ENCODE measurements around the gene DHX58.

Gene DHX58

DNA sequence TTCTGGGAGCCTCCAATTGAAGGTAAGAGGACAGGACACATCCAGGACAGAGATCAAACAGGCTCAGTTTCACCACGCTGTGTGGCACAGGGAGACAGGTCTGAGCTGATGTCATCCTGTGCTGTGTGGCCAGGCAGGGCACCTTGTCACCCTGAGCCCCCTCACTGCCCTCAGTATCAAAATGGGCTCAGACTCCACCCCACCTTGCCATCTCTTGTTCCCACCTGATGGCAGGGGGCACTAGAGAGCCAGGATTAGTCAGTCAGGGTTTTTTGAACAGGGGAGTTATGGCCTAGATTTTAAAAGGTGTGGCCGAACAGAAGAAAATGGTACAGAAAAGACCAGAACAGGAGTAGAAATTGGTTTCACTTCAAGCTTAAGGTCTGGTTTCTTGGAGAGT lies 6.0 kb upstream of the DHX58 start:
- no peak overlapping the region for H3K4me3 ChIP-seq (ENCODE audit: low read length in 2 of 2)

DNA sequence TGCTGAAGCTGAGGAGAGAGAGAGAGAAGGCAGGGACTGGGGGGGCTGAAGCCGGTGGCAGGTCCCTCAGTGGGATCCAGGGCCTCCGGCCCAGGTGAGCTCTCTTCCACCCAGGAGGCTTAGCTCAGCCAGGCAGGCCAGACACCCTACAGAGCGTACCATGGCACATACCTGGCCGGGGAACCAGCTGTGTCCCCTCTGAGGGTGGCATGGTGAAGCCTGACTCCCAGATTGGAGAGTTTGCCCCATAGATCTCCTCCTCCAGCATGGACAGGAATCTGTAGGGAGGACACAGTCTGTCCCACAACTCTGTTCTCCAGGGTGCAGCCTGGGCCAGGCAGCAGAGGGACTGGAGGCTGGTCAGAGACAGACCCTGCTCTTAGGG lies 5.6 kb upstream of the DHX58 start:
- Histone ChIP-seq H3K27me3 (ENCODE audit: control insufficient read depth in 1 of 2, insufficient read depth in 2 of 2, low read length in 2 of 2) (no peaks in the 10 kb centered on the region), H3K9me3 (ENCODE audit: control insufficient read depth in 2 of 2, low read length in 2 of 2) (no peaks in the 10 kb centered on the region), H3K27ac (ENCODE audit: low read length) (no peak overlapping the region), H3K36me3 (ENCODE audit: control insufficient read depth in 2 of 2, insufficient read depth in 2 of 2, low read length in 2 of 2) (peaks cover 8 to 18% of the 10 kb centered on the region in 2 donors), H3K4me3 (ENCODE audit: low read length in 2 of 2) (no peak overlapping the region), H3K4me1 (ENCODE audit: control insufficient read depth, insufficient read depth, low read length) (peaks cover 35% of the 10 kb centered on the region), H3K9ac (ENCODE audit: low read length in 2 of 2) (no peak overlapping the region)

More for the DNA sequence above, 6.0 kb upstream of the DHX58 start:
- H3K27me3 ChIP-seq (ENCODE audit: control insufficient read depth in 1 of 2, insufficient read depth in 2 of 2, low read length in 2 of 2), result no peaks in the 10 kb centered on the region
- no peak overlapping the region for H3K27ac ChIP-seq (ENCODE audit: low read length)
- no peak overlapping the region for H3K9ac ChIP-seq (ENCODE audit: low read length in 2 of 2)
- peaks cover 34% of the 10 kb centered on the region for H3K4me1 ChIP-seq (ENCODE audit: control insufficient read depth, insufficient read depth, low read length)
- peaks cover 8 to 18% of the 10 kb centered on the region in 2 donors for H3K36me3 ChIP-seq (ENCODE audit: control insufficient read depth in 2 of 2, insufficient read depth in 2 of 2, low read length in 2 of 2)
- H3K9me3 ChIP-seq (ENCODE audit: control insufficient read depth in 2 of 2, low read length in 2 of 2), result no peaks in the 10 kb centered on the region

DNA sequence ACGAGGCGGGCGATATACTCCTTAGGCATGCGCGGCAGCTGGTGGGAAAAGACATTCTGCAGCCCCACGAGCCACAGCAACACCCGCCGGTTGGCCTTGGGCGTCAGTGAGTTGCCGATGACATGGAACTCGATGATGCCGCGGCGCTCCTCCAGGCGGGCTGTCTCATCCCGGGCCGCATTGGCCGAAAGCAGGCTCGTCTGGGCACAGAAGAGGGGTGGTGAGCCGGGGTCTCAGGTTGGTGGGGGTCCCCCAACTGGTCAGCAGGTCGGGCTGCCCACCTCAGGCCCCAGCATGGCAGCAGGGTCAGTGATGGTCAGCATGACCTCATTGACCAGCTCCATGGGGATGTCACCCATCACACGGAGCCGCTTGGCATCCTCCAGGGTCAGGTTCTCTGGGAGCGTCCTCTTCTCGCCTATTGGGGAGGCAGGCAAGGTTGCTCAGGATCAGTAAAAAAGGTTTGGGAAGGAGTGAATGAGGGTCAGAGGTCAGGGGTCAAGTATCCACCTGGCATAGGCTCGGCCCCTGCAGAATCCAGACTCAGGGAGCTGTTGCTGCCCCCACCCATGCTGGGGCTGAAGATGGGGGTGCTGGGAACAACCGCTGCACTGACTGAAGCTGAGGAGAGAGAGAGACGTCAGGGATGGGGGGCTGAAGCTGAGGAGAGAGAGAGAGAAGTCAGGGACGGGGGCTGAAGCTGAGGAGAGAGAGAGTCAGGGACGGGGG lies 5.0 kb upstream of the DHX58 start:
- Histone ChIP-seq H3K9ac (ENCODE audit: low read length in 2 of 2) (no peak overlapping the region), H3K4me1 (ENCODE audit: control insufficient read depth, insufficient read depth, low read length) (peaks cover 35% of the 10 kb centered on the region), H3K36me3 (ENCODE audit: control insufficient read depth in 2 of 2, insufficient read depth in 2 of 2, low read length in 2 of 2) (peaks cover 8 to 18% of the 10 kb centered on the region in 2 donors), H3K27me3 (ENCODE audit: control insufficient read depth in 1 of 2, insufficient read depth in 2 of 2, low read length in 2 of 2) (no peaks in the 10 kb centered on the region), H3K27ac (ENCODE audit: low read length) (no peak overlapping the region), H3K9me3 (ENCODE audit: control insufficient read depth in 2 of 2, low read length in 2 of 2) (no peaks in the 10 kb centered on the region), H3K4me3 (ENCODE audit: low read length in 2 of 2) (no peak overlapping the region)

DNA sequence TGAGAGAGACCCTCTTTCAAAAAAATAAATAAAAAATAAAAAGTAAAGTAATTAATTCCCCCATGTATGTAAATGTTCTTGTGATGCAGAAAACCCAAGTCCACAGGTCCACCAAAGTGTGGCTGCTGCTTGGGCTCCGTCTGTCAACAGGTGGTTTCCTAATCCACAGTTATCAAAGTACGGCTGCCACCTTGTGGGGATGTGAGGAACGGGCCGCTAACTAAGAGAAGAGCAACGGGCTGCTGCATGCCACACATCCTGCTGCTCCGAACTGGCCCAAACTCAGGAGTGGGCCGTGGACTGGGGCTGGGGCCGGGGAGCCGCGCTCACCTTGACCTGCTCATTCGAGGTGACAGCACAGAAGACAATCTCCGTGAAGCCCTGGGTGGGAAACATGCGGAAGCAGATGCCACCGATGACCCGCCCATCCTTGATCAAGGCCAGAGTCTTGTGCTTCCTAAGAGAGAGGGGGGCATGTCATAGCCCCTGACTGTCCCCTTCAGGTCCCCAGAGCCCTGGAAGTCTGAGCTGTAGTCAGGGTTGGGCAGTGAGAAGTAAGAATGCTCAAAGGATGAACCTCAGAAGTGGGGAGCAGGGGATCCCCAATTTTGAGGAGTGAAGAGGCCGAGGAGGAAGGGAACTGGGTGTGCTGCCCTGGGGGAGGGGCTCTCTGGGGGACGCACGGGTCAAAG lies 4.3 kb upstream of the DHX58 start:
- Histone ChIP-seq H3K9me3 (ENCODE audit: control insufficient read depth in 2 of 2, low read length in 2 of 2) (no peaks in the 10 kb centered on the region), H3K36me3 (ENCODE audit: control insufficient read depth in 2 of 2, insufficient read depth in 2 of 2, low read length in 2 of 2) (peaks cover 8 to 18% of the 10 kb centered on the region in 2 donors), H3K27me3 (ENCODE audit: control insufficient read depth in 1 of 2, insufficient read depth in 2 of 2, low read length in 2 of 2) (no peaks in the 10 kb centered on the region), H3K4me3 (ENCODE audit: low read length in 2 of 2) (no peak overlapping the region), H3K27ac (ENCODE audit: low read length) (no peak overlapping the region), H3K4me1 (ENCODE audit: control insufficient read depth, insufficient read depth, low read length) (peaks cover 34% of the 10 kb centered on the region), H3K9ac (ENCODE audit: low read length in 2 of 2) (no peak overlapping the region)

DNA sequence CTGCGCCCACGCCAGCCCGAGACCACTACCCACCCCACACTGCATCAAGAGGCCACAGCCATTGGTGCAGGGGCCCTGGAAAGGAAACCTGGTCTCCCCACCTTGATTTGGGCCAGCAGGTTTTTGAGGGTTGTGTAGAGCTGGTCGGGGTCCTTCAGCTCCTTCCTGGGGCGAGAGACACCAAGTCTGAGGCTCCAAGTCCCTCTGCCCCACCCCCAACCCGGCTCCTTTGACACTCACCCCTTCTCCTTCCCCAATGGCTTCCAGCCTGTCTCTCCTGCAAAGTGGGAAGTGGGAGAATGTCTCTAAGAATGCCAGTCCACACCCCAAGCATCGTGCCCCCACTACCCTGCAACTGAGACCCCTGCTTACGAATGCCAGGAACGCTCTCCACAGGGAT lies 1.6 kb upstream of the DHX58 start:
- H3K27ac ChIP-seq (ENCODE audit: low read length), result no peak overlapping the region
- H3K4me1 ChIP-seq (ENCODE audit: control insufficient read depth, insufficient read depth, low read length), result peaks cover 30% of the 10 kb centered on the region
- H3K27me3 ChIP-seq (ENCODE audit: control insufficient read depth in 1 of 2, insufficient read depth in 2 of 2, low read length in 2 of 2), result no peaks in the 10 kb centered on the region
- no peak overlapping the region for H3K9ac ChIP-seq (ENCODE audit: low read length in 2 of 2)
- H3K9me3 ChIP-seq (ENCODE audit: control insufficient read depth in 2 of 2, low read length in 2 of 2), result no peaks in the 10 kb centered on the region
- no peak overlapping the region for H3K4me3 ChIP-seq (ENCODE audit: low read length in 2 of 2)
- H3K36me3 ChIP-seq (ENCODE audit: control insufficient read depth in 2 of 2, insufficient read depth in 2 of 2, low read length in 2 of 2), result peaks cover 8 to 18% of the 10 kb centered on the region in 2 donors

DNA sequence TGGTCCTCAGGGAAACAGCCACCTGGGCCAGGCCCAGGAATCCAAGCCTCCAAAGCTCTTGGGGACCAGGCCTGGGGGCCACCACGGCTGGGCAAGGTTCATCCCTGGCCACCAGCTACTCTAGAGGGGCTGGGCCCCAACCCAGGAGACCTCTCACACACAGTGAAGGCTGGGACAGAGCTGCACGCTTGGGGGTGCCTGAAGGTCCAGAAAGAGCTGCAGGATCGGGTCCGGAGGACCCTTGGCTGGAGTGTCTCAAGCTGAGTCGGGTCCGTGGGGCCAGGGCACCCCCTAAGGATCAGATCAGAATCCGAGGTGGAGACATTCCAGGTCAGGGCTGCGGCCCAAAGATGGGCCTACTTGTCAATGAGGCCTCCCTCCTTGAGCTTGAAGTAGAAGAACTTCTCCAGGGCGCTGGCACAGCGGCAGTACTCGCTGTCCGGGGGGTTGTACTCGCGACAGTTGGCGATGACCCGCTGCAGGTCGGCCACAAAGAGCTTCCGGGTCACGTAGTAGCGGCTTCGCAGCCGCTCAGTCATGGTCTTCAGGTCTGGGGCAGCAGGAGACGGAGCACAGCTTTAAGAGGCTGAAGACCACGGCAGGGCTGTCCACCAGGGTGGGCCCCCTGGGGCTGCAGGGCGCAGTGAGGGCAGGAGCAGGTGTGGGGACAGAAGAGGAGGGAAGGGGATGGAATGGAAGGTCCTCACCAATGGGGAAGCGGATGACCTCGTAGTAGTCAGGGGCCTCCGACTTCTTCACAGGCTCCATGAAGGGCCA lies 967 bp upstream of the DHX58 start:
- peak overlapping the region; percentile 94 for H3K27ac ChIP-seq (ENCODE audit: low read length)
- H3K4me3 ChIP-seq (ENCODE audit: low read length in 2 of 2), result no peak overlapping the region
- H3K9me3 ChIP-seq (ENCODE audit: control insufficient read depth in 2 of 2, low read length in 2 of 2), result no peaks in the 10 kb centered on the region
- peaks cover 14 to 18% of the 10 kb centered on the region in 2 donors for H3K36me3 ChIP-seq (ENCODE audit: control insufficient read depth in 2 of 2, insufficient read depth in 2 of 2, low read length in 2 of 2)
- no peaks in the 10 kb centered on the region for H3K27me3 ChIP-seq (ENCODE audit: control insufficient read depth in 1 of 2, insufficient read depth in 2 of 2, low read length in 2 of 2)
- H3K4me1 ChIP-seq (ENCODE audit: control insufficient read depth, insufficient read depth, low read length), result peaks cover 30% of the 10 kb centered on the region
- H3K9ac ChIP-seq (ENCODE audit: low read length in 2 of 2), result peak overlapping the region; percentile 73 to 74

DNA sequence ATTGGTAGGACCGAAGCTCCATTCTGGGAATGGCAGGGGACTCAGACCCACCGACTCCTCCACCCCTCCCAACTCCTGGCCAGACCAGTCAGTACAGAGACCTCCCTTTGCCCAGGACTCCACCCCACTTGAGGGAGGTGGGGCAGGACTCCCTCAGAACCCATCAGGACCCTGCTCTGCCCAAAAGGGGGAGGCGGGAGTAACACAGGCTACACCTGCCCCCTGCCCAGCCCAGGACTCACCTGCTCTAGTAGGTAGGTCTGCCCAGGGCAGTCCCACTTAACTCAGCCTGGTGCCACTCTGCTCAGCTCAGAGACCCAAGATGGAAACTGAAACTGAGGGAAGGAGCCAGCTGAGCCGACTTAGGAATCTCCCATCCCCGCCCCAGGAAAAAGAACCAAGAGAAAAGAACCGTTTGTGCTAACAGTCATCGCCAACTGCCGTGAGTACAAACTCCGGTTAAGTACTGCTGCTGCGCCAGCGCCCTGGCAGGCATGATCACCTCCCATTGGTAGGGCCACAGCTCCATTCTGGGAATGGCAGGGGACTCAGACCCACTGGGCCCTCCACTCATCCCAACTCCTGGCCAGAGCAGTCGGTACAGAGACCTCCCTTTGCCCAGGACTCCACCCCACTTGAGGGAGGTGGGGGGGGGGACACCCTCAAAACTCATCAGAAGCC lies 503 bp downstream of the DHX58 start:
- Histone ChIP-seq H3K36me3 (ENCODE audit: control insufficient read depth in 2 of 2, insufficient read depth in 2 of 2, low read length in 2 of 2) (peaks cover 11 to 15% of the 10 kb centered on the region in 2 donors), H3K27ac (ENCODE audit: low read length) (peak overlapping the region; percentile 94), H3K4me1 (ENCODE audit: control insufficient read depth, insufficient read depth, low read length) (peaks cover 31% of the 10 kb centered on the region), H3K9me3 (ENCODE audit: control insufficient read depth in 2 of 2, low read length in 2 of 2) (no peaks in the 10 kb centered on the region), H3K9ac (ENCODE audit: low read length in 2 of 2) (peak overlapping the region; percentile 74 to 88), H3K4me3 (ENCODE audit: low read length in 2 of 2) (peak overlapping the region; percentile 82 to 88), H3K27me3 (ENCODE audit: control insufficient read depth in 1 of 2, insufficient read depth in 2 of 2, low read length in 2 of 2) (no peaks in the 10 kb centered on the region)

DNA sequence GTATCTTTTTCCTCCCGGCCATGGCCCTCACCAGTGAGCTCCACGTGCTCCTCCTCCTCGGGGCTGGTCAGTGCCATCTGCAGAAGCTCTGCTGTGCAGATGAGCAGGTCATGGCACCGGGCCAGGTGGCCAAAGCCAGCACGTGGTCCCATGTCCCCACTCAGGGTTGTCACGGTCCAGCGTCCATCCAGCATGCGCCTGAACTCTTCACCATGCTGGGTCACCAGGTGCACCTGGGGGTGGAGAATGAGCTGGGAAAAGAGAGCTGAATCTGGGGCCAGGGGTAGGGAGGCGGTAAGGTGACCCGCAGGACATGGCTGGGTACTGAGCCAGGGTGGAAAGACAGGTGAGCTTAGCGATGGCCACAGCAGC lies 1.3 kb downstream of the DHX58 start:
- peaks cover 8 to 15% of the 10 kb centered on the region in 2 donors for H3K36me3 ChIP-seq (ENCODE audit: control insufficient read depth in 2 of 2, insufficient read depth in 2 of 2, low read length in 2 of 2)
- H3K27ac ChIP-seq (ENCODE audit: low read length), result peak overlapping the region; percentile 94
- H3K9ac ChIP-seq (ENCODE audit: low read length in 2 of 2), result peak overlapping the region; percentile 74 to 88

DNA sequence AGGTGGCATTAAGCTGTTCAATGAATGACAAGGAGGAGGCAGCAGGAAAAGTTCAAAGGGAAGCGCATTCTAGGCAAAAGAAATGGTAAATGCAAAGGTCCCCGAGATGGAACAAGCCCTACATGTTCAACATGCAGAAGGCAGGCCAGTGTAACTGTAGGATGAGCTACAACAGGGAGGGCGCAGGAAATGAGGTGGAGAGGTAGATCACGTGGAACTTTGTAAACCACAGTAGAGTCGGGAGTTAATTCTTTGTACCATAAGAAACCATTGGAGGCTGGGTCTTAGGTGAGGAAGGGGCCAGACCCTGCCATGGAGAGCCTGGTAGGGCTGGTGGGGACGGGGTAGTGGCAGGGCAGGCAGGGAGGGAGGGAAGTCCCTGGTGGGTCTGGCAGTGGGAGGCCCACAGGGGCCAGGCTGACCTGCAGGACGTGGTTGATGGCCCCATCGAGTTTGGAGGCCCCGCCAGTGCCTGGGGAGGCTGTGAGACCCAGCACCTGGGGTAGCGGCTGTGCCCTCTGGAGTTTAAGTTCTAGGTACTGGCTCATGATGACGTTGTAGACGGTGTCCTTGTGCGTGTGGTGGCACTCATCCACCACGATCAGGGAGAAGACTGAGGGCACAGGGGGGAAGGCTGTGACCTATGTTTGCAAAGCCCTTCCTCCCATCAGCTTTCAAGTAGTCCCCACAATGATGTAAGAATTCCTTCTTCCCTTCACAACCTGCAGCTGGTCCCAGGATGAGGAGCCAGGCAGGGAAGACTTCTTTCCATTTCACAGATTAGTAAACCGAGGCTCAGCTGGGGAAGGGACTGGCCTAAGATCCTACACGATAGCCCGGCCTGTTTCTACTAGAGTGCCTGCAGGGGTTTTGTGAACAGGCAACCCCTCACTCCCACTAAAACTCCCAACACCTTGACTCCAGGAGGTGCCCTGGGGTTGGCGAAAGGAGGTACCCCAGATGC lies 1.9 kb downstream of the DHX58 start:
- Histone ChIP-seq H3K27me3 (ENCODE audit: control insufficient read depth in 1 of 2, insufficient read depth in 2 of 2, low read length in 2 of 2) (no peaks in the 10 kb centered on the region), H3K4me3 (ENCODE audit: low read length in 2 of 2) (no peak overlapping the region), H3K36me3 (ENCODE audit: control insufficient read depth in 2 of 2, insufficient read depth in 2 of 2, low read length in 2 of 2) (peaks cover 6 to 15% of the 10 kb centered on the region in 2 donors), H3K27ac (ENCODE audit: low read length) (peak overlapping the region; percentile 94), H3K9ac (ENCODE audit: low read length in 2 of 2) (no peak overlapping the region), H3K4me1 (ENCODE audit: control insufficient read depth, insufficient read depth, low read length) (peaks cover 28% of the 10 kb centered on the region), H3K9me3 (ENCODE audit: control insufficient read depth in 2 of 2, low read length in 2 of 2) (no peaks in the 10 kb centered on the region)

More for the DNA sequence above, 1.3 kb downstream of the DHX58 start:
- H3K4me3 ChIP-seq (ENCODE audit: low read length in 2 of 2), result peak overlapping the region; percentile 82 to 88
- no peaks in the 10 kb centered on the region for H3K27me3 ChIP-seq (ENCODE audit: control insufficient read depth in 1 of 2, insufficient read depth in 2 of 2, low read length in 2 of 2)
- peaks cover 28% of the 10 kb centered on the region for H3K4me1 ChIP-seq (ENCODE audit: control insufficient read depth, insufficient read depth, low read length)
- H3K9me3 ChIP-seq (ENCODE audit: control insufficient read depth in 2 of 2, low read length in 2 of 2), result no peaks in the 10 kb centered on the region
